ENCODE data around the gene MICAL2.

MICAL2 gene, protein sequence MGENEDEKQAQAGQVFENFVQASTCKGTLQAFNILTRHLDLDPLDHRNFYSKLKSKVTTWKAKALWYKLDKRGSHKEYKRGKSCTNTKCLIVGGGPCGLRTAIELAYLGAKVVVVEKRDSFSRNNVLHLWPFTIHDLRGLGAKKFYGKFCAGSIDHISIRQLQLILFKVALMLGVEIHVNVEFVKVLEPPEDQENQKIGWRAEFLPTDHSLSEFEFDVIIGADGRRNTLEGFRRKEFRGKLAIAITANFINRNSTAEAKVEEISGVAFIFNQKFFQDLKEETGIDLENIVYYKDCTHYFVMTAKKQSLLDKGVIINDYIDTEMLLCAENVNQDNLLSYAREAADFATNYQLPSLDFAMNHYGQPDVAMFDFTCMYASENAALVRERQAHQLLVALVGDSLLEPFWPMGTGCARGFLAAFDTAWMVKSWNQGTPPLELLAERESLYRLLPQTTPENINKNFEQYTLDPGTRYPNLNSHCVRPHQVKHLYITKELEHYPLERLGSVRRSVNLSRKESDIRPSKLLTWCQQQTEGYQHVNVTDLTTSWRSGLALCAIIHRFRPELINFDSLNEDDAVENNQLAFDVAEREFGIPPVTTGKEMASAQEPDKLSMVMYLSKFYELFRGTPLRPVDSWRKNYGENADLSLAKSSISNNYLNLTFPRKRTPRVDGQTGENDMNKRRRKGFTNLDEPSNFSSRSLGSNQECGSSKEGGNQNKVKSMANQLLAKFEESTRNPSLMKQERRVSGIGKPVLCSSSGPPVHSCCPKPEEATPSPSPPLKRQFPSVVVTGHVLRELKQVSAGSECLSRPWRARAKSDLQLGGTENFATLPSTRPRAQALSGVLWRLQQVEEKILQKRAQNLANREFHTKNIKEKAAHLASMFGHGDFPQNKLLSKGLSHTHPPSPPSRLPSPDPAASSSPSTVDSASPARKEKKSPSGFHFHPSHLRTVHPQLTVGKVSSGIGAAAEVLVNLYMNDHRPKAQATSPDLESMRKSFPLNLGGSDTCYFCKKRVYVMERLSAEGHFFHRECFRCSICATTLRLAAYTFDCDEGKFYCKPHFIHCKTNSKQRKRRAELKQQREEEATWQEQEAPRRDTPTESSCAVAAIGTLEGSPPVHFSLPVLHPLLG

DNA sequence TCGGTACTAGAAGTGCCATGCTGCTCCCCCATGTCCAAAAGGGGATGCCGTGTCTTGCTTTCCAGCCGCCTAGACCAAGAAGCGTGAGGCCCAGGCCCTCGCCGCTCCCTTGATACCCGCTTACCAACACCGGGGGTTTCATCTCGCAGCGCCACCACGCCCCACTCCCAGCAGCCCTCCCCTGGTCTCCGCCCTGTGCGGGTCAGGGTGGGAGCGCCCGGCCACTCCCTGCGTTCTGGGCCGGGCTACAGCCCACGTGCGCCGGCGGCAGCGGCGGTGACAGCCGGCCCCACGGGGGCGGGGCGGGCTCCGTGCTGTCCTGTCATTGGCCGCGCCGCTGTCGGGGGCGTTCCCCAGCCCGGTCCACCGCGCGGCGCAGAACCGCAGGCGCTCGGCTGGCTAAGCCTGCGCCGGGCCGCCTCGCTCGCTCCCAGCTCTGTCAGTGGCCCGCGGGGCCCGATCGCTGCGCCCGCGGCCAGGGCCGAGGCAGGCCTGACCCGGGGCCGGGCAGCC, at the start of gene MICAL2:
MICAL2 (plus strand) TSS at position 390 of the 513 bp plus-strand sequence. CDS start 51,566 bp downstream, outside the sequence.
- peak; percentile 86 for DNase-seq

DNA sequence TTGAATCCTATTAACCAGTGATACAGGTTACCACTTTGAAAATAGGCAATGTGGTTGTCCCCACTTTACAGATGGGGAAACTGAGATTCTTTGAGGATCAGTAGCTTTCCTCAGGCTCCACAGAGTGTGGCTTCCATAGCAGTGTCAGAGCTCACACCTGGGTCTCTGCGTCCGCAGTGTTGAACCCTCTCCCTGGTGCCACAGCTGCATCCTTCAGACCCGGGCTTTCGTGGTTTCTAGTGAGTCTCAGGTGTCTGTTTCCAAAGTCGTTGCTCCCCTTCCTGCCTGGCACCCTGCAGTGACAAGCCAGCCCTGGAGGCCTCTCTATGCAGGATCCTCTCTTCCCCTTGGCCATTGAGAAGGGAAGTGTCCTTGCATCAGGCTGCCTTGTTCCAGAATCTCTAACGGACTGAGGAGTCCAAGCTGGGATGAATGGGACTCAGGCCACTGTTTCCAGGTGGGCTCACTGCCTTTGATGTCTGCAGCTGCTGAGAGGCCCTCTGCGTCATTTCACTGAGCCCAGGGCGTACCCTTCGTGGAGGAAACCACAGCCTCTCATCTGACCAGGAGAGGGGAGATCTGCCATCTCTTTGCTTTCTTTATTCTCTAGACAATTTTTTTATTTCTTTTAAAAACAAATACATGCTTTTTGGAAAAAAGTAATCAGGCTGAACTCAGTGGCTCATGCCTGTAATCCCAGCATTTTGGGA, 48.4 kb upstream of the MICAL2 start:
- DNase-seq, result no peak

DNA sequence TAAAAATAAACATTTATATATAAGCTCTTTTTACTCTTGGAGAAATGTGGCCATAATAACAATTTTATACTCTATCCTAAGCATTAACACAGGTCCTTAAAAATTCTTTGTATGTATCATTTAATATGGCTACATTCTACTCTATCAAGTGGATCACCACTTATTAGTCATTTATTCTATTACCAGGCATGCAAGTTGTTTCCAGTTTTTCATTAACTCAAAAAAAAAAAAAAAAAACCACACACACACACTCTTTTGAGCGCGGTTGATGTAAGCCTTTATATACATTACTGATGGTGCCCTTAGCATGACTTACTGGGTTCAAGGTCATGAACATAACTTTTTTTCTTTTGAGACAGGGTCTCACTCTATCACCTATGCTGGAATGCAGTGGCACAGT, 47.1 kb upstream of the MICAL2 start:
- DNase-seq, result no peak

DNA sequence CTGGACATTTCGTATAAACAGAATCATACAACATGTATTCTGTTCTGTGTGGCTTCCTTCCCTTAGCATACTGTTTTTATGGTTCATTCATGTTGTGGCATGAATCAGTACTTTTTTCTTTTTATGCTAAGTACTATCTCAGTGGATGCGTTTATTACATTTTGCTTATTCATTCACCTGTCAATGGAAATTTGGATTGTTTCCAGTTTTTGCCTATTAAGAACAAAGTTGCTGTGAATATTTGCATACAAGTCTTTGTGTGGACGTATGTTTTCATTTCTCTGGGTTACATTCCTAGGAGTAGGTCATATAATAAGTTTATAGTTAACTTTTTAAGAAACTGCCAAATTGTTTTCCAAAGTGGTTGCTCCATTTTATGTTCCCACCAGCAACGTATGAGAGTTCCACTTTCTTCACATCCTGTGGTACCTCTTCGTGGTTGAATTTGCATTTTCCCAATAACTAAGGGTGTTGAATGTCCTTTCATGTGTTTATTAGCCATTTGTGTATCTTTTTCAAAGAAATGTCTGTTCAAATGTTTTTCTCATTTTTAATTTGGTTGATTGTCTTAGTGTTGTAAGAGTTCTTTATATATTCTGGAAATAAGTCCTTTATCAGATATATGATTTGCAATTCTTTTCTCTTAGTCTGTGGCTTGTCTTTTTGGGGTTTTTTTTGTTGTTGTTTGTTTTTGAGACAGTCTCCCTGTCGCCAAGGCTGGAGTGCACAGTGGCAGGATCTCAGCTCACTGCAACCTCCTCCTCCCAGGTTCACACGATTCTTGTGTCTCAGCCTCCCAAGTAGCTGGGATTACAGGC, 46.0 kb upstream of the MICAL2 start:
- no peak for DNase-seq

DNA sequence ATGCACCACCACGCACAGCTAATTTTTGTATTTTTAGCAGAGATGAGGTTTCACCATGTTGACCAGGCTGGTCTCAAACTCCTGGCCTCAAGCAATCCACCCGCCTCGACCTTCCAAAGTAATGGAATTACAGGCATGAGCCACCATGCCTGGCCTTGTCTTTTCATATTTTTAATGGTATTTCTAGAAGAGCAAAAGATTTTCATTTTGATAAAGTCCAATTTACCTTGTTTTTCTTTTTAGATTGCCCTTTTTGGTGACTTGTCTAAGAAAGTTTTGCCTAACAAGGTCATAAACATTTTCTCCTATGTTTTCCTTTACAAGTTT, 45.5 kb upstream of the MICAL2 start:
- no peak for DNase-seq

DNA sequence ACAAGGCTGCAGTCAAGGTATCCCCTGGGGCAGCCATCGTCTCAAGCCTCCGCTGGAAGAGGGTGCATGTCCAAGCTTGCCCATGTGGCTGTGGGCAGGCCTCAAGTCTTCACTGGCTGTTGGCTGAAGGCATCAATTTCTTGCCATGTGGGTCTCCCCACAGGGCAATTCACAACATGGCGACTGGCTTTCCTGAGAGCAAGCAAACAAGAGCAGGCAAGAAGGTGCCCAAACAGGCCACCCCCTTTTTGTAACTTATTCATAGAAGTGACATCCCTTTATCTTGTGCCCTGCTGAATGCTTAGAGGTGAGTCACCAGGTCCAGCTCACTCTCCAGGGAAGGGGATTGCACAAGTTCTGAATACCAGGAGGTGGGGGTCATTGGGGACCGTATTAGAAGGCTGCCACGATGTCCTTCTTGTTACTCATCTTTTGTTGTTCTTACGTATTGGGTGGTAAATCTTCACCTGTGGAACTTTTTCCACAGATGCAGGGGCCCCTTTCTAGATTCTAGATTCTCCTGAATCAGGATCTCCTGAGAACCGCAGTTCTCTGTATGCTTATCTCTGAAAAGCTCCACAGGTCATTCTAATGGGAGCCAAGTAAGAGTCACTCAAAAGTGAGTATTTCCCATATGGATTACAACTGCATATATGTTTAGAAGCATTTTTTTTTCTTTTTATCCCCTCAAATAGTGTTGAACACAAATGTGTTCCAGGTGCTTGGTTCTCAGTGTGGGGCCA, 44.2 kb upstream of the MICAL2 start:
- DNase-seq, result no peak

DNA sequence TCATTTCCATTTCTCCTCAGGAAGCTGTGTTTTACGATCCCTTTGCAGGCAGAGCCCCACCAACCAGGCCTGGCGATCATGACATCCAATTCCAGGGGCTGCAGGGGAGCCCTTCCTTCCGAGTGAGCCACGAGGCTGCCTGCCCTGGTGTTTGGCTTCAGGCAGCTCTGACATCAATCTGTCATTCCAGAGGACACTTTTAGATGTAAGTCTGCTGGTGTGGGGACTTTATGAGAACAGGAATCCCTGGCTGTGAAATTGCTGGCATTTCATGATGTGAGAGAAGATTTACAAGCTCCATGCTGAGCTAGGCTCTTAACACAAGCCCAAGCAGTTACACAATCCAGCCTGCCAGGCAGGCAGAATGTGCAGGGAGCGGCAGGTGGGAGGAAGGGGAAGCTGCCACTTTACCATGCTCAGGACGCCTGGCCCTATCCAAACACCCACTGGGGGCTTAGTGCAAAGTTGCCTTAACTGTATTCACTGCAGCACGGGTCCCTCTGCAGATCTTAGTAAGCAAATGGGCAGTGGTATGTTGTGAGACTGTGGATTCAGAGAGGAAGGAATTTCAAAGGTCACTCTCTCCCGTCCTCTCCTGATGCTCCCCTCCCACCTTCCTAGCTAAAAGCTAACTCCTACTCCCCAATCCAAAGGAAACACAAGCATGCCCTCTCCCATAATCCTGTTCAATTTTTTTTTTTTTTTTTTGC, 43.4 kb upstream of the MICAL2 start:
- DNase-seq, result no peak

DNA sequence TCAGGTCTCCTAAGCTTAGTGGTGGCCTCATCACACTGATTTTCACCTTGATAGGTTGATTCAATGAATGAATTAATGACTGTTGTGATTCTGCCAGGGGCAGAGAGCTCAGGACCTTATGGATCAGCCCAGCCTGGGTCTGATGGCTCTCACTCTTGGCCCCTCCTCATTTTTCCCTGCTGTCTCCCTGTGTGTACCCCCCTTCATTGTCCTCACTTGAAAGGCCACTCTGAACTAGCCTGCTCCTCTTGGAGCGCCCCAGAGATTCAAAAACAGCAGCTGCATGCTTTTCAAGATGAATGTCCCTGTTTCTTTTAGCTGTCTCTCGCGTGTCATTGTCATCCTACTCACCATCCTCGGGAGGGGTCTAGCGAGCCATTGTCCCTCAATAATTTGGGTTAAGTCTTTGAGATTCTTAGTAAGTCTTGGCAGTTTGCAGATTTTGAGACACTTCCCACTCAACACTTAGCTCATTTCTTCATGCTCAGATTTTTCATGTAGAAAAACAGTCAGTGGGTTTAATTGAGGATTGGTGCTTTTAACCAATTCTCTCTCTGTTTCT, 42.5 kb upstream of the MICAL2 start:
- DNase-seq, result no peak

DNA sequence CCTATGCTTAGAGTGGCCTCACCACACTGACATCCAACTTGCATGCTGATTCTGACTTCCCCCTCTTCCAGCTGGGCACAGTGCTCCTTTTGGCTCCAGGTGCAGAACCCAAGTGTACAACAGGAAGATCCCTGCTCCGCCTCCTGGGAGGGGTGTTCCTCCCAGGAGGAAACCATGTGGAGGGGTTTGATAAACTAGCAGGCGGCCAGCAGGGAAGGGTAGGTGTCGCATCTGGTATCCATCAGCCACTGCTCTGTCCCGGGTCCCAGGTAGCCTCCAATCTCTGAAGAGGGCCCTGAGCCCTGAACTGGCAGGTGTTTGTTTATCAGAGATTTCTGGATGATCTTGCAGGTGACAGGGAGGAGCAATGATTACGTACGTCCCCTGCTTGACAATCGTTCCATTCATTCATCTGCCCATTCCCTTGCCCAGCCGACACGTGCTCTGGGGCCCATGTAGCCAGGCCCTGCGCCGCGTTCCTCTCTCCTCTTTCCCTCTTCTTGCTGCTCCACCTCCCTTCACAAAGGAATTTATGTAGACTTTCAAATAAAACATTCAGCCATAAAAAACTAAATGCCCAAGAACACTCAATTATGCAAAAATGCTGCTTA, 41.2 kb upstream of the MICAL2 start:
- no peak for DNase-seq

DNA sequence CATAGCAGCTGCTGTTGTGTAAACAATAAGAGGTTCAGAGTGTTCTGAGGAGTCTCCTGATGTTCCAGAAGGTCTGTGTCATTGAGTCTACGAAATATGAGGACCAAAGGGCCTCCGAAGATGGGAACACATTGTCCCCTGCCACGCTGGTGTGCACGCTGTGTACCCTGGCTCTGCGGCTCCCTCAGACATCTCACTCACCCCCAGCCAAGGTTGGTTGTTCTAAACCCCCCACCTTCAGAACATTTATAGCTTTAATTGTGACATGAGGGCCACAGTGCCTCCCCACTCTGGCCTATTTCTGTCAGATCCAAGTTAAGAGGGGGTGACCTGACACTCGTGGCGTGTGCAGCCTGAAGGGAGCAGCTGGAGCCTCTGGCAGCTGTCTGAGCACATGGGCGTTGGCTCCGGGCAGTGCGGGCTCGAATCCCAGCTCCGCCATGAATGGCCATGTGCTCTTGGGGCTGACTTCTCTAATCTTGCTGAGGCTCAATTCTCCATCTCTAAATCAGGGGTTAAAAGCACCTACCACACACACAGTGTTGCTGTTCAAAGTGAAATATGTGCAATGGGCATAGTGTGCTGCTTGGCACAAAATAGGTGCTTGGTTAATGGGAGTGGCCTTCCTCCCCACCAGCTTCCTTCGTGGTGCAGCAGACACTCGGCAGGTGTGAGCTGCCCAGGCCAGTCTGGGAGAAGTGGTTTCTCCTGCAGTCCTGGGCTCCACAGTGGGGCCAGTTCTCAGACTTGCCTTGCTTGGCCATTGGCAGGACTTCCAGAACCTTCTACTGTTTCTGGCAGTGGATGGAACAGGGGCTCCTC, 39.7 kb upstream of the MICAL2 start:
- DNase-seq, result no peak

DNA sequence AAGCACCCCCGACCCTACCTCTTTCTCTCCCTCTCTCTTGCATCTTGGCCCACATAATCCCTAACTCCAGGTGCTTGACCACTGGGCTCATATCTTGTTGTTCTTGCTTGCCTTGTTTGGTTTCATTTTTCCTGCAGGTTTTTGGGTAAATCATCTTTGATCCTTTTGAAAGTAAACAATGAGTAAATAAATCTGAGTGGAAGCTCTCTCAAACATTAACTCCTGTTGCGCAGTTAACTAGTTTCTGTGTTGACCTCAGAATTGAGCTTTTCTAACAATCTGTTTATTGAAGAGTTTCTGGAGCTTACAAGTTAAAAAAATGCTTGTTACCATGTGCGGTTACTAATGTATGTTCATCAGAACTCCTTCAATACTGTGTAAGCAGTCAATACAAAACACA, 38.8 kb upstream of the MICAL2 start:
- no peak for DNase-seq

DNA sequence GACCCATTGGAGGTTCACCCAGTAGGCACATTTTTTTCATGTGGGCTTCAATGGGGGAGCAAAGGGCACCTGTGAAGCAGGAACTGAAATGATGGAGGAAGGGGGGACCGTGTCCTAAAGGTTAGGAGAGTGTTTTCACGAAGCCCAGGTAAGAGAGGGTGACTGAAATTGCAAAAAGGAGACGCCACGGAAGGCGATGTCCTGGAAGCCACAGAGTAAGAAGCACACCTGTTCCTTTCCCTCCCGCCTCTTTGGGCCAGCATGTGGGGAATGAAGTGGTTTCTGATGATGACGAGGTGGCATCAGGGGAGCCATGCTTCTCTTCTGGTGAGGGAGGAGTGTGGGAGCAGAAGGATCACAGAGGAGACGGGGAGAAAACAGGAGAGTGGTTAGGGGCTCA, 37.0 kb upstream of the MICAL2 start:
- DNase-seq, result no peak

DNA sequence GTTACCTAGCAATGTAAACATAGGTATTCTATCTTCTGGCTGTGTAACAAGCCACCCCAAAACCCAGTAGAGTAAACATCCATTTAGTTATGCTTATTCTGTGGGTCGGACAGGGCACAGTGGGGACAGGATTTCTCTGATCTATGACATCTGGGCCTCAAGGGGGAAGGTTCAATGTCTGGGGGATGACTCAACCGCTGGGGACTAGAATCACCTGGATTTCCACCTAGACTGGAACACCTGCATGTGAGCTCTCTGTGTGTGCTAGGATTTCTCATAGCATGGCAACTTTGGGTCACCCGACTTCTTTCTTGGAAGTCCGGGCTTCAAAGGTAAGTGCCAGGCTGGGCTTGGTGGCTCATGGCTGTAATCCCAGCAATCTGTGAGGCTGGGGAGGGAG, 36.5 kb upstream of the MICAL2 start:
- no peak for DNase-seq

DNA sequence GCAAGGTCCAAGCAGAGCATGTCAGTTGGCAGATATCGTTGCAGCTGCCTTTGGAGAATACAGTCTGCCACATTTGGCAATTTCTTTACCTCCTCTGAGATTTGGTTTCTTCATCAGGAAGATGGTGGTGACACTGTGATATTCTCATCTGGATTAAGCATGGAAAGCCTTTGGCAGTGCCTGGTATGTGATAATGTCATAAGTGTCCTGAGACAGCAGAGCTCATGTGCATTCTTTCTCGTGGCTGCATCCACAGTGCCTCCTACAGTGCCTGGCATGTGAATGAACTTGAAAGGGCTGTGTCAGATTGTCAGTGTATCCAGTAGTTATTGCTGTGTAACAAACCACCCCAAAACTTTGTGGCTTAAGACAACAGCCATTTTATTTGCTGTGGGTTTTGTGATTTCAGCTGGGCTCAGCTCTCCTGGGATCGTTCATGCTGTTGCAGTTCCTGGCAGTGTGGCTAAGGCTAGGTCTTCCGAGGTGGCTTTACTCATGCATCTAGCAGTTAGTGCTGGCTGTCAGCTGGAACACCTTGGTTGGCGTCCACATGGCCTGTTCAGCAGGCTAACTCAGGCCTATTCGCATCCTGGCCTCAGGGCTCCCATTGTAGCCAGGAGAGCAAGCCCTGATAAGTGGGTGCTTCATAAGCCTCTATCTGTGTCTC, 35.7 kb upstream of the MICAL2 start:
- DNase-seq, result no peak

DNA sequence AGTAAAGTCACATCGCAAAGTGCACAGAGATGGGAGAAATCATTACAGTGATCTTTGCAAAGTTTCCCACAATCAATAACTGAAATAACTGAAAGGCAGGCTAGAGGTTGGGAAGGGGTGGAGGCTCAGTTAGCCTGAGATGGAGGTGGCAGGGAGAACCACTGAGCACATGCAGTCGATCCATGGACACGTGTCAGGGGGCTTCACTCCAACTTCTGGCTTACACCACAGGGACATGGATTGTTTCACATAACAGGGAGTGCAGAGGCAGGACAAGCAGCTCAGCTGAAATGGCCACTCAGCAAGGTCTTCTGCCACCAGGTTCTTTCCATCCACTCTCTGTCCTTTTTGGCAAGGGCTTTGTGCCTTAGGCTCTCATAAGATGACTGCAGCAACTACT, 35.1 kb upstream of the MICAL2 start:
- DNase-seq, result no peak

DNA sequence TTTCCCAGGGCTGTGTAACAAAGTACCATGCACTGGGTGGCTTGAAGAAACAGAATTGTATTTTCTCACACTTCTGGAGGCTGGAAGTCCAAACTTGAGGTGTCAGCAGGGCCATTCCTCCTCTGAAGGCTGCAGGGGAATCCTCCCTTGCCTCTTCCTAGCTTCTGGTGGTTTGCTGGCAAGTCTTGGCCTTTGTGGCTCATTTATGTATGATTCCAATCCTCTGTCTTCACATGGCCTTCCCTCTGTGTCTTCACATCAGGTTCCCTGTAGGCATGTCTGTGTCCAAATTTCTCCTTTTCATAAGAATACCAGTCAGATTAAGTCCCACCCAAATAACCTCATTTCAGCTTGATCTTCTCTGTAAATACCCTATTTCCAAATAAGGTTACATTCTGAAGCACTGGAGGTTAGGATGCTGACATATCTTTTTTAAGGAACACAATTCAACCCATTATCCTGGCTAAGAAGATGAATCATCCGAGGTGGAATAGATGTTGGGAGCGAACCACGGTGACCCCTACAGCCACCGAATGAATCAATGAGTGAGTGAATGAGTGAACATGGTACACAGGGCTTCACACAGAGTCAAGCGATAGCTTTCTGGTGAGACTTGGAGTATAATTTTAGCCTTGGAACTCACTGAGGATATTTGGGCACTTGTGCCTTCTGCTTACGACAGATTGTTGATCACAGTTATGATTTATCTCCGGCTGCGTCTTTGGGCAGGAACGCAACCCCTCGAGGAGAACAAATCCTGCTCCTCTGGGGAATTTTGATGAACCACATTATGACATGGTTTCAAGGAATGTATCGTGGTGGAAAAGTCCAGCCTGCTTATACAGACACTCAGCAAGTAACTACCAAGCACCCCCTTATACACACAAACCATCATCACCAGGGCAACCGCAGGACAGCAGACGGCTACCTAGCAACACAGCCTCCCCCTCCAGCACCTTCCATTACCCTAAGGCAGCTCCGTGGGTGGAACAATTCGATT, 34.3 kb upstream of the MICAL2 start:
- no peak for DNase-seq
